ENCODE measurements around the gene KLHL40.

The KLHL40 gene

DNA sequence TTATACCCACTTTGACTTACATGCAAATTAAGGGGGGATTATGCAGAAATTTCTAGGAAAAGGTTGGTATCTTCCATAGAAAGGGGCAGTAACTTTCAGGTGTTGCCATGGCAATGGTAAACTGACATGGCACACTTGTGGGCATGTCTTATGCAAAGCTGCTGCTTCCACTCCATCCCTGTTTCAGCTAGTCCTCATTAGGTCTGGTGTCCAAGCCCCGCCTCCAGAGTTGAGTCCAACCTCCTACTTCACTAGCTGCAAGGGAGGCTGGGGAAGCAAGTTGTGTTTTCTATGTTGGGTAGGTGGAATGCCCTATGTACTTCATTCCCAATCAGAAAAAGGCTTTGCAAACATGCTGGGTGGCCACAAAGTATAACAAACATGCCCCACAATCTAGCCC lies 14.7 kb upstream of the KLHL40 start:
- no peak for DNase-seq

DNA sequence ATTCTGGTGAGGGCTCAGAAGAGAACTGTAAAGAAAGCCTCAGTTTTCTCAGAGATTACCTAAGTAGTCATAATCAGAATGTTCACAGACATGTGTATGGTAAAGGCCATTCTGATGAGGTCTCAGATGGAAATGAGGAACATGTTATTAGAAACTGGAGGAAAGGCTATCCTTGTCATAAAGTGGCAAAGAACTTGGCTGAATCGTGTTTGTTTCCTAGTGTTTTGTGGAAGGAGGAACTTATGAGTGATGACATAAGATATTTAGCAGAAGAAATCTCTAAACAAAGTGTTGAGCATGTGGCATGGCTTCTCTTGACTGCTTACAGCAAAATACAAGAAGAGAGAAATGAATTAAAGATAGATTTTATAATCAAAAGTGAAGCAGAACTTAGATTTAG lies 12.8 kb upstream of the KLHL40 start:
- no peak for DNase-seq

- no peak for DNase-seq
Observed at GRCh38 chr3:42673082-42673481, 12.3 kb upstream of the KLHL40 start.

DNA sequence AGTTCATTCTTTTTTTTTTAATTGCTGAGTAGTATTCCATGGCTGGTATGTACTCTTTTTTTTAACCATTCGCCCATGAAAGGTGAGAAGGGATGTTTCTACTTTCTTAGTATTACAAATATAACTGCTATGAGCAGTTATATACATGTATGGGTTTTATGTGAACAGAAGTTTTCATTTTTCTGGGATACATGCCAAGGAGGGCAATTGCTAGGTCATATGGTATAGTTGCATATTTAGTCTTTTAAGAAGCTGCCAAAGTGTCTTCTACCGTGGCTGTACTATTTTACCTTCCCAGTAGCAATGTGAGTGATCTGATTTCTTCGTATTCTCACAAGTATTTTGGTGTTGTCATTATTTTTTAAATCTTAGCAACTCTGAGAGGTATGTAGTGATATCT lies 11.2 kb upstream of the KLHL40 start:
- DNase-seq, result no peak

DNA sequence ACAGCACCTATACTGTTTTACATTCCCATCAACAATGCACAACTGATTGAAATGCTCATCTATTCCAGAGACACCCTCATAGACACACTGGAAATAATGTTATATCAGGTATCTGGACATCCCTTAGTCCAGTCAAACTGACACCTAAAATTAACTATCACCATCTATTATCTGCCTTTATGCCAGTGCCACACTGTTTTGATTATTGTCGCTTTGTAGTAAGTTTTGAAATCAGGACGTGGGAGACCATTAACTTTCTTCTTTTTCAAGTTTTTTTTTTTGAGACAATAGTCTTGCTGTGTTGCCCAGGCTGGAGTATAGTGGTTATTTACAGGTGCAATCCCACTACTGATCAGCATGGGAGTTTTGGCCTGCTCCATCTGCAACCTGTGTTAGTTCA lies 9.4 kb upstream of the KLHL40 start:
- DNase-seq, result no peak

DNA sequence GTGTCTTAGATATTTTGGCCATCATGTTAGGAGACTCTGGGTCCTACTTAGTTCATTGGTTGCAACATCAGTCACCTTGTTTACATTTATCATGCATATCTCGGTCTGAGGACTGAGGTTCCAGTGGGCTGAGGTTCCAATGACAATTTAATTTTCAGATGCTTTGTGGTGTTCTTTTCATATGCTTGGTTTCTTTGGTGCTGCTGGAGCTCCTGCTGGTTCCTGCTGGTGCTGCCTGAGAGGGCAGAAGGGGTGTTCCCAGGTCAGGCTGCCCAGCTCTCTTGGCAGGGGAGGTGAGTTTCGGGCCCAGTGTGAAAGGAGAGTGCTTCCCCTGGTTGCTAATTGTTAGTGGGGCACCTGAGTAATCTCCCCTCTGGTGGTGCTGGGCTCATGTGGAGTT lies 6.9 kb upstream of the KLHL40 start:
- no peak for DNase-seq

- no peak for DNase-seq
Observed at GRCh38 chr3:42680271-42680670, 5.1 kb upstream of the KLHL40 start.

- DNase-seq, result no peak
Observed at GRCh38 chr3:42680806-42681205, 4.5 kb upstream of the KLHL40 start.

- no peak for DNase-seq
Observed at GRCh38 chr3:42681361-42682038, 3.8 kb upstream of the KLHL40 start.

DNA sequence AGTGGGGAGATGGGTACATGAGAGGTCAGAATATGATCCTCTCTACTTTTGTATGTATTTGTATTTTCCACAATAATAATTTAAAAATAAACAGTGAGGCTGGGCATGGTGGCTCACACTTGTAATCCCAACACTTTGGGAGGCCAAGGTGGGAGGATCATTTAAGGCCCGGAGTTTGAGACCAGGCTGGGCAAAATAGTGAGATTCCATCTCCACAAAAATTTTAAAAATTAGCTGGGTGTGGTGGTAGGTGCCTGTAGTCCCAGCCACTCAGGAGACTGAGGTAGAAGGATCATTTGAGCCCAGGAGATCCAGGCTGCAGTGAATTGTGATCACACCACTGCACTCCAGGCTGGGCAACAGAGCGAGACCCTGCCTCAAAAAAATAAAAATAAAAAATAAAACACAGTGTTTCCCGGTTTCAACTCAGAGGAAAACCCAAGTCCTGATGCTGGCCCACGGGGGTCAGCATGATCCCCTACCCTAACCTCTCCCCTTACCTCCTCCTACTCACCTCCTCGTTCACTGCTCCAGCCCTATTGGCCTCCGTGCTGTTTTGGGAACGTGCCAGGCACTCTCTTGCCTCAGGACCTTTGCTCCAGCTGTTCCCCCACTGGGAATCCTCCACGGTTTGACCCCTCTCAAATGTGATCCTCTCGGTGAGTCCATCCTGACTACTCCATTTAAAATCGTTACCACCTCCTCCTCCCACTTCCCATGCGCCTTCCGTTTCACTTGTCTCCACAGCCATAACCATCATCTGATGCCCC lies 2.9 kb upstream of the KLHL40 start:
- no peak for DNase-seq

- DNase-seq, result no peak
Observed at GRCh38 chr3:42683875-42684598, 1.3 kb upstream of the KLHL40 start.

DNA sequence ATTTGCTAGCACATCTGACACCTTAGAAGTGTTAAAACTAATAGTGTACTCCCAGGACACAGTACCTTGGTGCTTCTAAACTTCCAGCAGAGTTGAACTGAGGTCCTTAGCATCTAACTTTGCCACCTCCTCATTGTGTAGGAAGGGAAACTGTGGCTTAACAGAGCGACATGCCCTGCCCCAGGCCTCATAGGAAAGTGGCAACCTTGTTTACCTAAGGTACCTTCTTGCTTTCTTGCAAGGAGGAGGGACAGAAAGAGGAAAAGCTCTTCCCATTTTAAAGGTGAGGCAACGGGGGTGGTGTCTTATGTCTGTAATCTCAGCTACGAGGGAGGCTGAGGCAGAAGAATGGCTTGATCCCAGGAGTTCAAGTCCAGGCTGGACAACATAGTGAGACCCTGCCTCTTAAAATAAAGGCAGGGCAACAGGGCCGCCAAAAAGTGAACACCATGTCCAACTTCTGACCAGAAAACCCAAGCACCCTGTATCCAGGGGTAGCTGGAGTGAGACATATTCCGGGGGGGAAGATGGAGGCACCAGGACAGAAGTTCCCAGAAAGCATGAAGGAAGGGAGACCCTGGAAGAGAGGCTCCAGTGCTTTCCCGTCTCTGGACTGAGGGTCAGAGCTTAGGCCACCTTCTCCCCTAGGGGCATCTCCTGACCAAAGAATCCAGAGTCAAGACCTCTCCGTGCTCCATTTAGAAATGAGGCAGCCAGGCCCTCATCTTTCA lies 540 bp upstream of the KLHL40 start:
- DNase-seq, result no peak

GRCh38 chr3:42685891-42686820 lies 819 bp downstream of the KLHL40 start:
- no peak for DNase-seq

GRCh38 chr3:42686832-42687650 lies 1.7 kb downstream of the KLHL40 start:
- no peak for DNase-seq

DNA sequence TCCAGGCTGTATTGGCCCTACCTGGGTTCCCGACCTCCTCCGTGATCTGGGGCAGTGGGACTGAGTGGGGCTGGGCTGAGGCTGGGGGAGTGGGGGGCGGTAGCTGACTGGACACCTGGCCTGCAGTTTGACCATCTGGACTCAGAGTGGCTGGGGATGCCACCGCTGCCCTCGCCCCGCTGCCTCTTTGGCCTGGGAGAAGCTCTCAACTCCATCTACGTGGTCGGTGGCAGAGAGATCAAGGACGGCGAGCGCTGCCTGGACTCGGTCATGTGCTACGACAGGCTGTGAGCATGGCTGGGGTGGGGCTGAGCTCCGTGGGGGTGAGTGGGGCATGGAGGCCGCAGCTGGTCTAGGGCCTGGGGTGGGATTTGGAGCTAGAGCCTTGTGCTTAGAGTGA lies 2.7 kb downstream of the KLHL40 start:
- DNase-seq, result no peak

- no peak for DNase-seq
Observed at GRCh38 chr3:42688487-42689420, 3.4 kb downstream of the KLHL40 start.

DNA sequence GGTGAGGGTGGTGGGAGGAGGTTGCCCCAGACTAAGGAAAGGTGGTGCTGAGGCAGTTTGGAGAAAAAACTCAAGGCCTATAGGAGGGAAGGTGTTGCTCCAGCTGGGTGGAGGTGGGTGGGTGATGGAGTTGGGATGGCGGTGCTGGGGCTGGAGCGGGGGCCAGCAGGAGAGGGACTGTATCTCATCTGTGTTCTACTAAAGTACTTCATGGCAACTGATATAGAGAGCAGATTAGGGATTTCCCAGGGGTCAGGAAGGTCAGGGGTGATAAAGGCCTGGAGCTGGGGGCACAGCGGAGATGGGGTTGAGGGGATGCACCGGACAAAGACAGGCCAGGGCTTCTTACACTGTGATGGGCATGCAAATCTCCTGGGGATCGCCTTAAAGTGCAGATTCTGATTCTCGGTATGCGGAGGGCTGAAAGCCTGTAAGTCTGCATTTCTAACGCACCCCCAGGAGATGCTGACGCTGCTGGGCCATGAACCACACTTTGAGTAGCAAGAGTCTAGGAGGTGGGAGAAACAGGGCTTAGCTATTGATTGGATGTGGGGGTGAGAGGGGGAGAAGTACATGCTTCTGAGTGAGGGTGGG lies 4.2 kb downstream of the KLHL40 start:
- no peak for DNase-seq

GRCh38 chr3:42690191-42690590 lies 4.9 kb downstream of the KLHL40 start:
- DNase-seq, result no peak

All from NCI-H774 (cell line).